HCT116 (cell line): ENCODE data around the gene DRC7.

Source experiments
- CBX3 ChIP-seq: IDR thresholded peaks from 2 replicates; pipeline ENCODE4 v1.6.1; 2012; ENCODE audit warnings: low read depth
- CEBPB ChIP-seq: IDR thresholded peaks from 2 replicates; pipeline ENCODE4 v1.6.1; 2012; ENCODE audit warnings: low read depth
- CTCF ChIP-seq, 3 experiments: fragments of 200-600 bp in 1 of 3; sonication (generic) in 1 of 3; IDR thresholded peaks in 2 of 3; conservative IDR thresholded peaks in 1 of 3; 2 replicates each; pipeline ENCODE4 v1.5.1; 2012 to 2017; ENCODE audit warnings: low read depth in 2 of 3, low read length in 2 of 3, antibody characterized with exemption in 1 of 3, borderline replicate concordance in 1 of 3, control low read depth in 1 of 3, mild to moderate bottlenecking in 1 of 3, mixed read lengths in 1 of 3, mixed run types in 1 of 3, moderate library complexity in 1 of 3; ENCODE audit not compliant: insufficient read depth in 1 of 3
- EZH2 ChIP-seq: fragments of 200-600 bp; sonication (generic); IDR thresholded peaks from 2 replicates; pipeline ENCODE4 v1.6.1; 2017; ENCODE audit warnings: antibody characterized with exemption, mixed run types
- JUND ChIP-seq: IDR thresholded peaks from 2 replicates; pipeline ENCODE4 v1.6.1; 2012
- POLR2A ChIP-seq: IDR thresholded peaks from 2 replicates; pipeline ENCODE4 v1.7.0; 2011; ENCODE audit warnings: borderline replicate concordance; ENCODE audit not compliant: insufficient read depth, insufficient read length; ENCODE audit errors: extremely low read depth
- POLR2AphosphoS5 ChIP-seq: IDR thresholded peaks from 2 replicates; pipeline ENCODE4 v1.6.1; 2011; ENCODE audit warnings: mild to moderate bottlenecking, low read depth, low read length, moderate library complexity
- SIN3A ChIP-seq: IDR thresholded peaks from 2 replicates; pipeline ENCODE4 v1.6.1; 2012; ENCODE audit warnings: low read depth

DNA sequence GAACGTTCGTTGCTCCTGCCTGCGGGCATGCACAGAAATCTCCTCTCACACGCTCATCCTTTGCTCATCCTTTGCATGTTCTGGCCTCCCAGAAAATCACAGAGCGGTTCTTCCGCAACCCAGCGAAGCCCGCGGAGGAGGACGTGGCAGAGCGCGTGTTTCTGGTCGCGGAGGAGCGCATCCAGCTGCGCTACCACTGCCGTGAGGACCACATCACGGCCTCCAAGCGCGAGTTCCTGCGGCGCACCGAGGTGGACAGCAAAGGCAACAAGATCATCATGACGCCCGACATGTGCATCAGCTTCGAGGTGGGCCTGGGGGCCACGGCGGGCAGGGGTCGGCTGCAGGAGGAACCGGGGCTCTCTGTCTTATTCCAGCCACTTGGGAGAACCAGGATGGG lies 31.4 kb downstream of the DRC7 start:
- TF ChIP-seq POLR2AphosphoS5: no peak
- no peak for TF ChIP-seq POLR2A
- TF ChIP-seq CBX3: no peak
- no peak for TF ChIP-seq CTCF (IDR thresholded peaks at IDR 0.05 in 2 of 3, conservative IDR thresholded peaks at IDR 0.05 in 1 of 3; ENCODE audit: borderline replicate concordance in 1 of 3, insufficient read depth in 1 of 3, low read depth in 2 of 3, low read length in 2 of 3)
- no peak for TF ChIP-seq JUND
- TF ChIP-seq SIN3A: no peak
- TF ChIP-seq EZH2: no peak
- no peak for TF ChIP-seq CEBPB
